AML-193 (cell line): ENCODE results near the gene RETREG3.
A peak's percentile ranks its signal among the peaks of the same experiment; 100 is the strongest.
"Not testable (repeated sequence)": the region's sequence is repeated elsewhere in the genome, so short reads cannot be mapped to it uniquely, and the experiment has no call there.

Experiments used
- DNase-seq, 2 experiments: peaks; one replicate each; lab custom pipeline; 2025; lab: John Stamatoyannopoulos, UW

Gene RETREG3

GRCh38 chr17:42552736-42553135, 56.4 kb downstream of the RETREG3 start, which contains the start of gene HSD17B1:
TSS of gene HSD17B1 (plus strand) at chr17:42552923. CDS start at chr17:42552934, 11 bp downstream.
- DNase-seq: not testable (repeated sequence)

- DNase-seq: no peak
Measured at GRCh38 chr17:42548993-42549755, 60.0 kb downstream of the RETREG3 start.

GRCh38 chr17:42548070-42548837, 60.9 kb downstream of the RETREG3 start:
- no peak for DNase-seq

GRCh38 chr17:42547698-42548069, 61.5 kb downstream of the RETREG3 start:
- DNase-seq: no peak

- DNase-seq: no peak
Measured at GRCh38 chr17:42547001-42547461, 62.1 kb downstream of the RETREG3 start.

- DNase-seq: not testable (repeated sequence)
Measured at GRCh38 chr17:42545755-42546505, 63.2 kb downstream of the RETREG3 start.

GRCh38 chr17:42544874-42545283, 64.3 kb downstream of the RETREG3 start:
- DNase-seq: no peak

GRCh38 chr17:42543190-42544079, 65.7 kb downstream of the RETREG3 start:
- no peak for DNase-seq

GRCh38 chr17:42541041-42541833, 67.9 kb downstream of the RETREG3 start:
- no peak for DNase-seq

GRCh38 chr17:42540558-42540957, 68.6 kb downstream of the RETREG3 start:
- DNase-seq: not testable (repeated sequence)

- DNase-seq: no peak
Measured at GRCh38 chr17:42538482-42538881, 70.7 kb downstream of the RETREG3 start.

GRCh38 chr17:42537826-42538451, 71.2 kb downstream of the RETREG3 start:
- DNase-seq: no peak

- no peak for DNase-seq
Measured at GRCh38 chr17:42537156-42537805, 71.9 kb downstream of the RETREG3 start.

- DNase-seq: peak; percentile 86 to 87
Measured at GRCh38 chr17:42536372-42537155, 72.6 kb downstream of the RETREG3 start.

GRCh38 chr17:42536048-42536371, 73.2 kb downstream of the RETREG3 start, which contains the start of gene NAGLU:
TSS of gene NAGLU (plus strand) at chr17:42536241. CDS start at chr17:42536273, 32 bp downstream.
- DNase-seq: peak; percentile 88 to 89

- DNase-seq: no peak
Measured at GRCh38 chr17:42535155-42536047, 73.8 kb downstream of the RETREG3 start.
